CD4-positive, alpha-beta T cell treated with Interferon alpha-2 for 1 hour (primary cell): Measurements from ENCODE around the gene HECTD4.
"Not testable (repeated sequence)": the region's sequence is repeated elsewhere in the genome, so short reads cannot be mapped to it uniquely, and the experiment has no call there.

Experiments
- DNase-seq, 2 donors: peaks; one replicate each; pipeline ENCODE4 v3.0.0-alpha.2; 2020 to 2022

The HECTD4 gene

GRCh38 chr12:112352921-112353320, 29.3 kb downstream of the HECTD4 start:
- no peak for DNase-seq

- no peak for DNase-seq
Measured at GRCh38 chr12:112350593-112351592, 31.3 kb downstream of the HECTD4 start.

DNA sequence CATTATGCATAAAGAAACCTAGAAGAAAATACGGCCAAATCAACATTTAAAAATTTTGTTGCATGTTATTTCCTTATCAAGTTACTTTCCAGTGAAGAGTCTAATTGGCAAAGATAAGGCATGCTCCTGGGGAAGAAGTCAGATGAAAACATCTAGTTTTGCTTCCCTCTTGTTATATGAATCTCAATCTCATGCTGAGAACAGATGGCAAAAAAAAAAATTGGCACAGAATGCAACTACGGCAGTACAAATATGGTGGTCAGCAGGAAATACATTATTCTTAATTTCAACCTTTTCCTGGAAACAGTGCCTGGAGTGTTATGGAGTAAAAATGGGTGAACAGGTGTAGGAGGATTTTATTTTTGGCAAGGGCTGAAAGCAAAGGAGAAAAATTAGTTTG, 32.8 kb downstream of the HECTD4 start:
- DNase-seq, result no peak

GRCh38 chr12:112348926-112349325, 33.3 kb downstream of the HECTD4 start:
- not testable (repeated sequence) for DNase-seq

DNA sequence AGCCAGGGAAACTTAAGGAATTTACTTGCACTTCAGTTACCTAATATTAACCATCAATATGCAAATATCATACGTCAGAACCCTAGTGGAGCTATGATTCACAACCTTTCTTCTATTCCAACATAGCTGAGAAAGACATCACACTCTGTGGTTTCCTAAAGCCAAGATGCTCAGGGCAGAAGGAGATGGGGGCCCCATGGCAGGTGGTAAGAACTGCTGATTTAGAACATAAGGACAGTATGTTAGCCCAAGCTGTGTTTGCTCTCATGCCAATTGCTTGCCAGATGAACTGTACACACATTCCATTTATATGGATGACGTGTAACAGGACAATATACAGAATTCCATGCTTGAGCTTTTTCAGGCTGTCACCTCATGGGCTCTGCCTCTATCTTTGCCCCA, 34.6 kb downstream of the HECTD4 start:
- no peak for DNase-seq

DNA sequence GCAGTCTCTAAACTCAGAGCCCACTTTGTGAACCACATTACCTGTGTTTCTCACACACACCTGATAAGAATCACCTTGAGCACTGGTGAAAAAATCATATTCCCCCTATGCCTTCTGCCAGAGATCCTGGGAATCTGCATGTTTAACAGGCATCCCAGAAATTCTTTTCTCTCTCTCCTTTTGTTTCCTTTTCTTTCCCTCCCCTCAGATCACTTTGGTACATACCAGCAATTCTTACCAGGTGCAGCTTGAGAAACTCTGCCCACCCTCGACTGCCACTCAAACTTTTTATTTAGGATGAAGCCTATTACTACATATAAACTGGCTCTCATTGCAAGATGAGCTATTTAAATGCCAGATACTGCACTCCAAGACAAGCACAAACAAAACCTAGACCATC, 36.0 kb downstream of the HECTD4 start:
- no peak for DNase-seq

- DNase-seq, result no peak
Measured at GRCh38 chr12:112344220-112344619, 38.0 kb downstream of the HECTD4 start.

DNA sequence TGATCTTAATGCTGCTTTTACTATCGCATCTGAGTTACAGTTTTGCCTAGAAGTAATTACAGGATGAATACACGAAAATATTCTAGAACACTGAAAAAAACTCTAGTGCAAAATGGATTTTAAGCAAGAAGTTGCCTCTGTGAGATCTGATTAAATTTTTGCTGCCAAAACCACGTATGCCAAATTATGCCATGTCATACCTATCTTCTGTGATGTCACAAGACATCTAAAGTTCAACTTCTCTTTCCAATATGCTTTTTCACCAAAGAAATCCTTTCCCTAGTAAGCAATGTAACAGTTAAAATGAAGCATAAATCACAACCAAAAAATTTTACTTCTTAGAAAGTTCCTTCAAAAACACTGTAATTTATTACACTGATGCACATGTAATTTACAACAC, 39.6 kb downstream of the HECTD4 start:
- DNase-seq, result no peak

- DNase-seq, result no peak
Measured at GRCh38 chr12:112341046-112341825, 41.0 kb downstream of the HECTD4 start.

DNA sequence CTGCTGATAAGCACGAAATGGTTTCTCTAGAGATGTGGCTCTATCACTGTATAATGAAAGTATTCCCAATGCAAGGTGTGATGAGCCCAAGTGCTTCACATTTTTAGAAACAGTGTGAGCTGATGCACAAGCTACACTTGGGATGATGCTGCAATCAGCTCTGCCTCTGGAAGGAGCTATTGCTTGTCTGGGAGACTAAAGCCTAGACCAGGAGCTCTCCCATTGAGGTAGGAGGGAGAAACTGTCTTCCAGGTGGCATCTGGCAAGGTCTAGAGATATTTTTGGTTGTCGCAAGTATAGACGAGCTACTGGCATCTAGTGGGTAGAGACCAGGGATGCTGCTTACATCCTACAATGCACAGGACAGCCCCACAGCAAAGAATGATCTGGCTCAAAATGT, 42.0 kb downstream of the HECTD4 start:
- no peak for DNase-seq

- DNase-seq, result not testable (repeated sequence)
Measured at GRCh38 chr12:112334999-112335398, 47.2 kb downstream of the HECTD4 start.

DNA sequence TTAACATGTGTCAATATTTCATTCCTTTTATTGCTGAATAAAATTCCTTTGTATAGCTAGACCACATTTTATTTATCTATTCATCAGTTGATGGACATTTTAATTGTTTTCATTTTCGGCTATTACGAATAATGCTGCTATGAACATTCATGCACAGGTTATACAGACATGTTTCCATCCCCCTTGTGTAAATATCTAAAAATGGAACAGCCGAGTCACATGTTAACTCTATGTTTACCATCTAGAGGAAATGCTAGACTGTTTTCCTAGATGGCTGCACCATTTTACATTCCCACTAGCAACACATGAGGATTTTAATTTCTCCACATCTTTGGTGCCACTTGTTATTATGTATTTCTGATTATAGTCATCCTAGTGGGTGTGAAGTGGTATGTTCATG, 49.2 kb downstream of the HECTD4 start:
- DNase-seq, result no peak

GRCh38 chr12:112331886-112332285, 50.3 kb downstream of the HECTD4 start:
- no peak for DNase-seq

- no peak for DNase-seq
Measured at GRCh38 chr12:112330706-112331105, 51.5 kb downstream of the HECTD4 start.

GRCh38 chr12:112328456-112329124, 53.6 kb downstream of the HECTD4 start:
- no peak for DNase-seq

GRCh38 chr12:112327209-112327938, 54.9 kb downstream of the HECTD4 start:
- DNase-seq, result no peak

GRCh38 chr12:112325622-112326207, 56.5 kb downstream of the HECTD4 start:
- no peak for DNase-seq

DNA sequence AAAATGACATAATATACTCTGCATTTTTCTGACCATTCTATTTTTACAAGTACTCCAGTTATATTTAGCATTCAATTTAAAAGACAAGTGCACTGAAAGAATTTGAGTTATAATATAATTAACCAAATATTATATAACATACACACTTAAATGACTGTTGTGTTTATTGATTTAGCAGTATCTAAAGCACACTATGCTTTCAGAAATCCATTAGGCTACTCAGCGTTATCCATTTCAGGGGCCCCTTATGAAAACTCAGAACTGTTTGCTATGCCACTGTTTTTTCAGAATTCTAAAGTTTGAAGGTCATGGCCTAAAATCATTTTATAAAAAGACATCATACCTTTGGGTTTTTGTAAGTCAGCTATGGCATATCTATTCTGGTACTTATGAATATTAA, 57.1 kb downstream of the HECTD4 start:
- DNase-seq, result no peak

DNA sequence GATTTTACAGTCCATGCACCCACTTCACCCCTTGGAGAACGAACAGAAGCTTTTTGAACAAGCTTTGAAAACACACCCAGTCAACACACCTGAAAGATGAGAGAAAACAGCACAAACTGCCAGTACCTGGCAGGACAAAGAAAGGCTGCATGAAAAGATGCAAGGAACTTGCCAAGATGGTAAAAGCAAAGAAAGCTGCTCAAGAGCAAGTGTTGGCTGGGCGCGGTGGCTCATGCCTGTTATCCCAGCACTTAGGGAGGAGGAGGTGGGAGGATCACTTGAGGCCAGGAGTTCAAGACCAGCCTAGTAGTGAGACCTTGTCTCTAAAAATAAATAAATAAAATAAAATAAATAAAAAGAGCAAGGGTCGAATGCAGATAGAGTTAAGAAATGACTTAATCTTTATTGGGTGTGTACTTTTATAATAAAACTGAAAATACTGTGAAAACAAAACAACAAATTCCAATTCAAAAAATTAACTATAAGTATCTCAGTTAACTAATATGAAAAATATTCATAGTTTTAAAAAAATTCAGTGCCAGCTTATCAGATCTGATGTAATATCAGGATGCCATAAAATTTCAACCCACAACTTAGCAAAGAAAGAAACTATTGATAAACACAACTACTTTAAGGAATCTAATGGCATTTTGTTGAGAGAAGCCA, 59.2 kb downstream of the HECTD4 start:
- DNase-seq, result no peak

GRCh38 chr12:112322441-112322840, 59.8 kb downstream of the HECTD4 start:
- no peak for DNase-seq

DNA sequence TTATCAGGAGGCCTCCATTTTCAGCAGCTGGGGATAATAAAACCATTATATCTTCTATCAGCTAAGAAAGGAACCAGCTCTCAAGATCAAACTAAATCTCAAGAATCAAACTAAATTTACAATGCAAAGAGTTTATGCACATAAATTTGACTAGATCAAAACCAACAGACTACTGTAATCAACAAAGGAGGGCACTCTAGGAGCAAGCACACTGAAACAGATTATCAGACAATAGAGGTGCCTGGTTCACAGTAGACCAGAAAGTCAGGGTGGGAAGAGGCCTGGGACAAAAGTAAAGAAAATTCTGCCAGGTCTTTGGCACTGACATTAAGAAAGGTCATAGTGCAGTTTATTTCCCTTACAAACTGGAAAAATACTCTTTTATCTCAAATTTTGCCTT, 61.0 kb downstream of the HECTD4 start:
- no peak for DNase-seq

- no peak for DNase-seq
Measured at GRCh38 chr12:112319395-112319794, 62.8 kb downstream of the HECTD4 start.
